Measurements from ENCODE around the gene NRXN3.

DNA sequence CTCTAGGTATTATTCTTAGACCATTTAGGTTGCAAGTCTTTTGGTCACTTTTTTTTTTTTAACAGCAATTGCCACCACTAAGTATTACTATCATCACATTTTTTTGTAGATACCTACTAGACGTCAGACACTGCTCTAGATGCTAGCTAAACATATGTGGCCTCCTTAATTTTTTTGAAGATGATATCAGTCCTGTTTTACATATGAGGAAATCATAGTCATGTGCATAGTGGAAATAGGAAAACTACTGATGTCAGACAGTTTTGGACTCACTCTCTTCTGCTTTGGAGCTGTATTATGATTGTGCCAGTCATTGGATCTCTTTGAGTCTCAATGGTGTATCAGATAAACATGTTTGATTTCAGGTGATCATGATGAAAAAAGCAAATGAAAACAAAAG lies 1736.8 kb downstream of the NRXN3 start:
- TF ChIP-seq, protein P1, sequence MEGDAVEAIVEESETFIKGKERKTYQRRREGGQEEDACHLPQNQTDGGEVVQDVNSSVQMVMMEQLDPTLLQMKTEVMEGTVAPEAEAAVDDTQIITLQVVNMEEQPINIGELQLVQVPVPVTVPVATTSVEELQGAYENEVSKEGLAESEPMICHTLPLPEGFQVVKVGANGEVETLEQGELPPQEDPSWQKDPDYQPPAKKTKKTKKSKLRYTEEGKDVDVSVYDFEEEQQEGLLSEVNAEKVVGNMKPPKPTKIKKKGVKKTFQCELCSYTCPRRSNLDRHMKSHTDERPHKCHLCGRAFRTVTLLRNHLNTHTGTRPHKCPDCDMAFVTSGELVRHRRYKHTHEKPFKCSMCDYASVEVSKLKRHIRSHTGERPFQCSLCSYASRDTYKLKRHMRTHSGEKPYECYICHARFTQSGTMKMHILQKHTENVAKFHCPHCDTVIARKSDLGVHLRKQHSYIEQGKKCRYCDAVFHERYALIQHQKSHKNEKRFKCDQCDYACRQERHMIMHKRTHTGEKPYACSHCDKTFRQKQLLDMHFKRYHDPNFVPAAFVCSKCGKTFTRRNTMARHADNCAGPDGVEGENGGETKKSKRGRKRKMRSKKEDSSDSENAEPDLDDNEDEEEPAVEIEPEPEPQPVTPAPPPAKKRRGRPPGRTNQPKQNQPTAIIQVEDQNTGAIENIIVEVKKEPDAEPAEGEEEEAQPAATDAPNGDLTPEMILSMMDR (IDR thresholded peaks at IDR 0.05; ENCODE audit: low read length), result no peak
- TF ChIP-seq EZH2 (IDR thresholded peaks at IDR 0.05; ENCODE audit: borderline replicate concordance, low read length), result no peak

All from OCI-LY1 (cell line).